ENCODE measurements around the gene RAD51D. TPM values are rescaled to one million over a fixed set of nuclear protein-coding genes. Genes with fewer than 3 reads are reported as not detected.

Gene RAD51D
- total RNA-seq, 2 experiments from 2014 or later: 28.5 to 30.8 TPM

DNA sequence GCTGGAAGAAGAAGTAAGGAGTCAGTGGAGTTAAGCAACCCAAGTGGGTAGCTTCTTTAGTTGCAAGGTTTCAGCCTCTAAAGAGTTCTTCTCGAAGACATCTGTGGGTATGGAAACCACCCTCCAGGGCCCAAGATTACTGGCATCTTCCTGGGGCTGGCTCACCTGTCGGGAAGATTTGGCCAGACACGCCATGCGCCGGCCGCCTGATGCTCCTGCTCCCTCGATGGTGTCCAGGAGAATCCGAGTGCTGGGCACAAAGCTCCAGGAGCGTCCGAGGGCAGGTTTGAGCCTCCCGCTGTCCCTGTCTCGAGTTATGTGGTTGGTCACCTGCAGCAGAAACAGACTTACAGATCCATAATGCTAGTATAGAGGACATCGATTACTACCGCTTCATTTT lies 18.6 kb downstream of the RAD51D start:
- POLR2A ChIA-PET: no interaction called here
- CTCF ChIA-PET: no interaction called here

DNA sequence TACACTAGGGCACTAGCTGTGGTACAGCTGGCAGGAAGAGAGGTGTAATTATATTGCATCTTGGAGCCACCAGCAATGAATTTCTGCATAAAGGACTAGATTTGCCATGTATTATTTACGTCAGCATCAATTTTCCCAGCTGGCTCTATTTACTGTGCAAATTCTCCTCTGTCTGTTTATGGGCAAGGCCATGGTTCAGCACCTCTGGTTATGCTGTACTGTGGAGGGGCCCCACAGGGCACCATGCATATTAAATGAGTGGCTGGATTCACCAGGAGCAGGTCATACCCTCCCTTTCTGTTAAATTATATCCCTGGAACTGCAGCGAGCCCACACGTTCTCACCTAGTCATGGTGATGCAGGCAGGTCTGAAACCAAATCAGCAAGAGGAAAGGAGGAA lies 19.8 kb downstream of the RAD51D start:
- CTCF ChIA-PET: no interaction called here
- POLR2A ChIA-PET: no interaction called here

DNA sequence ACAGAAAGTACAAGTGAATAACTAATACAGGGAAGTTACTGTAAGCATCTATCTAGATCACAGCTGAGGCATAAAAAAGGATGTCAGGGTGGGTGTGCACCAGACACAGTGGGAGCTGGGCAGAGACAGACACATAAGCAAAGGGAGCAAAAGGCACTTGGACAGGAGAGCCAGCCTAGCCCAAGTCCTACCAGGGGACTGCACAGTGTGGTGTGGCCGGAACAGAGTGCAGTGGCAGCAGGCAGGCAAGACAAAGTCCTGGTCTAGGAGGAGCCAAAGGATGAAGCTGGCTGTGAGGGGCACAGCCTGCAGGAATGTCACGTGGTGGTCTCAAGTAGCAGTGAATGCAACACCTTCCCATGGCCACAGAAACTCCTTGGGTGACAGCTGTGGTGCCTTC lies 21.9 kb downstream of the RAD51D start:
- POLR2A ChIA-PET: interaction anchor here (0.6 kb wide), 1 partner anchor 485 kb away, joined by 10 read pairs; no protein-coding TSS in a partner anchor
- CTCF ChIA-PET: no interaction called here

DNA sequence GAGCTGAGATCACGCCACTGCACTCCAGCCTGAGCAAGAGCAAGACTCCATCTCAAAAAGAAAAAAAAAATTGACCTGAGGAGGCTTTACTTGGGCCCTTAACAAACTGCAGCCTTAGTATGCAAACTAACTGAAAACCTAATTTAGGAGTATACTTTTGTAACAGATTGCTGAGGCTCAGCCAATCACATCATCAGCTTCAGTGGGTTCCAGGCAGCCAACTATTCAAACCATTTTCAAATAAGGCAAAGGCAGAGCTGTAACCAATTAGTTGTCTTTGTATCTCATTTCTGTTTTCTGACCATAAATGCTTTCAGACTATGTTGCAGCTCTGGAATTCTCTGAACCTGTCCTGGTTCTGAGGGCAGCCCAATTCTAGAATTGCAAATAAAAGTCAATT lies 23.9 kb downstream of the RAD51D start:
- POLR2A ChIA-PET: no interaction called here

DNA sequence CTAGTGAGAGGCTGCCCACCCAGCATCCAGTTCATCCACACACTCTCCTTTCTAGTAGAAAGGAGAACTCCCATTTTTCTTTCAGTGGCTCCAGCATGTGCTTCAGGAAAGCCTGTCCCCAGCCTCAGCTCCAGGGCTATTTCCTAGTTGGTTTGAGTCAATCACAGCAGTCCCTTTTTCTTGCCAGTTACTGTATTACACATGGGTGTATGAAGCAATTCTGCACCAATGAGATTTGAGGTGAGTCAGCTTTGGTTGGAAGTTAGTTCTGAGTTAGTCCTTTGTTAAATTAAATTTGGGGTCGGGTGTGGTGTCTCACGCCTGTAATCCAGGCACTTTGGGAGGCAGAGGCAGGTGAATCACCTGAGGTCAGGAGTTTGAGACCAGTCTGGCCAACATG lies 24.8 kb downstream of the RAD51D start:
- POLR2A ChIA-PET: no interaction called here
- CTCF ChIA-PET: interaction anchor here (1.0 to 1.3 kb wide), 3 partner anchors 12 to 72 kb away, joined by 3 read pairs; no protein-coding TSS in a partner anchor

More for the DNA sequence above, 23.9 kb downstream of the RAD51D start:
- CTCF ChIA-PET: no interaction called here

DNA sequence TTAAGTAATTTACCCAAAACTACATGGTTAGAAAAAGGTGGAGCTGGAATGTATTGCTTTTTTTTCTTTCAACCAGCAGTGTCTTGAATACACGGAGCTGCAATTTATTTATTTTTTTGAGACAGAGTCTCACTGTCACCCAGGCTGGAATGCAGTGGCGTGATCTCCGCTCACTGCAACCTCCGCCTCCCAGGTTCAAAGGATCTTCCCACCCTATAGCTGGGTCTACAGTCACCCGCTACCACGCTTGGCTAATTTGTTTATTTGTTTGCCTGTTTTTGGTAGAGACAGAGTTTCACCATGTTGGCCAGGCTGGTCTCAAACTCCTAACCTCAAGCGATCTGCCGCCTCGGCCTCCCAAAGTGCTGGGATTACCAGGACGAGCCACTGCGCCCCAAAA lies 29.0 kb downstream of the RAD51D start:
- ChIA-PET CTCF (interaction anchor here (0.8 to 2.8 kb wide), 6 partner anchors 16 to 108 kb away, joined by 3 to 16 read pairs (median 8); no protein-coding TSS in a partner anchor), POLR2A (interaction anchor here (1.3 kb wide), 1 partner anchor 28 kb away, joined by 4 read pairs; the partner anchor contains the start of gene RFFL)

DNA sequence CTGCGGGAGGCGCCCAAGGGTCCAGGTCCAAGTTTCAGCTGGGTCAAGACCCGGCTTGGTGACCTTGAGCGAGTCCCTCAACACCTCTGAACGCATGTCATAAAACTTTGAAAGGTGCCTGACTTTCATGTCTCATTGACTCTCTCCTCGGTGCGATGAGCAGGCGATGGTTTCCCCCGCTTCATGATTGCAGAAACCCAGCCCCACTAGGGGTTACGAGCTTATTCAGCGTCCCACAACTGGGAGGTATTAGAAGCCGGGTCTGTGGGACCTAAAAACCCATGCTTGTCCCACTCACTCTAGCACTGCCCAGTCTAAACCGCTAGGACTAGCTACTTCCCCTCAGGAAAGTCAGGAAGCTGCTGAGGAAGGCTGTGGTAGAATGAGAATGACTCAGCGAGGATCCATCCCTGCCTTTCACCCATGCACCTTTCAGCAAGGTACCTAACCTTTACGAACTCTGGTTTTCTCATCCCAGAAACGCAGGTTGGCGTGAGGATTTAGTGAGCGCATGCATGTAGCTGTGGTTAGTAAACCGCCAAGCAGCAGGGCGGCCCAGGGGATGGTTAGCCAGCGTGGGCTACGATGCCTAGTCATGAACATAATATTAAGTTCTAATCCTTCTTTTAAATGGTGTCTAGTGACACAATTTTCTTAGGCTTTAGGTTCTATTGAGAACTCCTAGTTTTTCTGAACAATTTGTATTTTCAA lies 29.9 kb downstream of the RAD51D start:
- ChIA-PET POLR2A (interaction anchor here (0.5 to 1.4 kb wide), 10 partner anchors 14 to 129 kb away, joined by 3 to 15 read pairs (median 4); partner anchors contain the start of genes CCT6B, LIG3, RAD51D and RFFL), CTCF (interaction anchor here (0.6 to 2.8 kb wide), 17 partner anchors 10 to 107 kb away, joined by 3 to 16 read pairs (median 5); partner anchors contain the start of gene RAD51D)

DNA sequence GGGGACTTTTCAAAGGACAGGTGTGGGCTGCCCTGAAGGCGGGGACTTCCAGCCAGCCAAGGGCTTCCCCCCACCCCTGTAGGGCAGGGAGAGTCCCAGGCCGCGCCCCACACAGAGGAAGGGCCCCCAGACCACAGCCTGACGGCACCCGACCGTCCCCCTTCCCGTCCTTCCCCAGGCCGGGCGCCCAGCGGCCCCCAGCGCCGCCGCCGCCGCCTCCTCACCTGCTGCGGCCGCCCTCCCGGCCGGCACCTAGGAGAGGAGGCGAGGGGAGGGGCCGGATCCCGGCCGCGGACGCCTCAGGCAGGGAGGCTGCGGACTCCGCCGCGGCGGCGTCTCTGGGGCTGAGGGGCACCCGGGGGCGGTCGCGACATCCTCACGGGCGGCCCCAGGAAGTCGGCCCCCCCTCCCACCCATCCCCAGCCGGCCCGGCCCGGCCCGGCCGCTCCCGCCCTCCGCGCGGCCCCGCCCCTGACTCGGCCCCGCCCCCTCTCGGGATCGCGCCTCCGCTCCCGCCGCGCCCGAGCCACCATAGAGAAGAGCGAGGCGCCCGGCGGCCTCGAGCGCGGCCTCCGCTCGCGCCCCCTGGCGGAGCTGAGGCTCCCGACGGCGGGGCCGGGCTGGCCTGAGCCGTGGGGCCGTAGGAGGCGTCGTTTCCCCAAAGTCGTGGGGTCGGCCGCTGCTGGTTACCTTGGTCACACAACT lies 30.6 kb downstream of the RAD51D start:
- POLR2A ChIA-PET: interaction anchor here (0.7 to 1.4 kb wide), 6 partner anchors 30 to 128 kb away, joined by 3 to 11 read pairs (median 3); partner anchors contain the start of genes CCT6B, LIG3, RAD51D and ZNF830
- CTCF ChIA-PET: interaction anchor here (0.6 to 2.8 kb wide), 17 partner anchors 9 to 107 kb away, joined by 3 to 16 read pairs (median 5); partner anchors contain the start of gene RAD51D

DNA sequence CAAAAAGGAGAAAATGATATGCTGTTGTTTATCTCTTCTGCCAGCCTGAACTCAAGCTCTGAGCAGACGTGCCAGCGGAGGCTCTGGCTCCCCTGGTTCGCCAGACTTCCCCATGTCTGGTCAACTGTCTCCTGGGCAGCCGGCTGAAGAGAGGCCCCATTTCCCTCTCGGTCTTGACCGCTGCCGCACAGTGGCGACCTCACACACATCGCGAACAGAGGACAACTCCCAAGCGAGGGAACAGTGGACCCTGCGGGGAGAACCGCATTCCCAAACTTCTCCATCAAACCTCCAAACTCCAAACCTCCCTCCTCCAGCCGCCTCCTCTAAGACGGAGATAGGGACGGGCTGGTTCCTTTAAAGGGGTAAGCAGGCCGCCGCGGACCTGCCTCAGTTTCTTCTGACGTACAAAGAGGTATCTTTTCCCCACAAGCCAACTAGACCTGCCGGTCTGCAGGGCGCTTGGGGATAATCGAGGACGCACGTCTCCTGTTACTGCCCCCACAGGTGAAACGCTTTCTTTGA lies 31.2 kb downstream of the RAD51D start:
- POLR2A ChIA-PET: interaction anchor here (1.8 kb wide), 1 partner anchor 25 kb away, joined by 9 read pairs; the partner anchor contains the start of gene RFFL
- CTCF ChIA-PET: interaction anchor here (0.6 to 1.2 kb wide), 4 partner anchors 15 to 54 kb away, joined by 3 to 4 read pairs (median 3); partner anchors contain the start of gene RAD51D

DNA sequence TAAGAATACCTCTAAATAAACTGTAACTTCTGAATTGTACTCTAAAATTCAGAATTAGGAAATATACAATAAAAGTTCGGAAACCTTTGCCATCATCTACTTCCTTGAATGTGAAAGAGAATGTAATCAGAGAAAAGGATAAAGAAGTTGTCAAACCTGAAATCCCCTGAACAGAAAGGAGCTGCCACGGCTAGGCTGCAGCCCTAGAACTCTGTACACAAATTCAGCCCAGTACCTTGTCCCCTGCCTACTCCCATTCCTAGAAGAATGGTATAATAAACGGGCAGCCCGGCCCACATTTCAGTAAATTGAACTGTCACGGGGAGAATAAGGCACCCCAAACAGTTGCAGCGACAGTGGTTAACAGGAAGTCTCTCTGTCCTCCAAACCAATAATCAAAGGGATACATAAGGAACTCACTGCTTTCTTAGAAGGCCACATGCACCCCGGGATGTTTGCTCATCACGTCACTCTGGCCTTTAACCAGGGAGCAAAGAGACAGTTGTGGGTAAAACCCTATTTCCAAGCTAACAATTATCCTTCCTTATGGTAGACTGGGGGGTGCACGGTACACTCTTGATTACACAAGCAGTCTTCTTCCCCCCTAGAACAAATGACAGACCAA lies 31.8 kb downstream of the RAD51D start:
- POLR2A ChIA-PET: interaction anchor here (0.7 to 1.8 kb wide), 3 partner anchors 15 to 67 kb away, joined by 3 to 9 read pairs (median 3); partner anchors contain the start of gene RFFL

DNA sequence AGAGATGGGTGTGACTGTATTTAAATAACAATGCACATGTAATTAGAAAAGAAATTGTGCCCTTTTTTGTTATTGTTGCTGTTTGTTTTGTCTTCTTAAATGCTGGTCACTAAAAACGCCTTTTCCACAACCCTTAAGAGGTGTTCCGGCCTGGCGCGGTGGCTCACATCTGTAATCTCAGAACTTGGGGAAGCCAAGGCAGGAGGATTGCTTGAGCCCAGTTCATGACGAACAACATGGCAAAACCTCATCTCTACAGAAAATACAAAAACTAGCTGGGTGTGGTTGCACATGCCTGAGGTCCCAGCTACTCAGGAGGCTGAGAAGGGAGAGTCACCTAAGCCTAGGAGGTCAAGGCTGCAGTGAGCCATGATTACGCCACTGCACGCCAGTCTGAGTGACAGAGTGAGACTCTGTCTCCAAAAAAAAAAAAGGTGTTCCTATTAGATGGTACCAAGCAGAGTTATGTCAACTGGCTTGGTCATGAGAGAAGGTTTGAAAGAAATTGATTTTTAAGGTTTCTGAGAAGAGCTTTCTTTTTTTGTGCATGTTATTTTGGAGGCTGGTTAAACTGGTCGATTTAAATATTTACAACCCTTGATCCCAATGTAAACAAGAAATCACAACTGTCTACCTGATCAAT lies 32.6 kb downstream of the RAD51D start:
- POLR2A ChIA-PET: interaction anchor here (0.7 to 1.8 kb wide), 4 partner anchors 14 to 66 kb away, joined by 3 to 9 read pairs (median 4); partner anchors contain the start of gene RFFL
- CTCF ChIA-PET: interaction anchor here (1.2 kb wide), 2 partner anchors 40 to 88 kb away, joined by 4 read pairs; no protein-coding TSS in a partner anchor

More for the DNA sequence above, 31.8 kb downstream of the RAD51D start:
- CTCF ChIA-PET: interaction anchor here (0.6 to 1.2 kb wide), 4 partner anchors 14 to 53 kb away, joined by 3 to 4 read pairs (median 3); partner anchors contain the start of gene RAD51D

DNA sequence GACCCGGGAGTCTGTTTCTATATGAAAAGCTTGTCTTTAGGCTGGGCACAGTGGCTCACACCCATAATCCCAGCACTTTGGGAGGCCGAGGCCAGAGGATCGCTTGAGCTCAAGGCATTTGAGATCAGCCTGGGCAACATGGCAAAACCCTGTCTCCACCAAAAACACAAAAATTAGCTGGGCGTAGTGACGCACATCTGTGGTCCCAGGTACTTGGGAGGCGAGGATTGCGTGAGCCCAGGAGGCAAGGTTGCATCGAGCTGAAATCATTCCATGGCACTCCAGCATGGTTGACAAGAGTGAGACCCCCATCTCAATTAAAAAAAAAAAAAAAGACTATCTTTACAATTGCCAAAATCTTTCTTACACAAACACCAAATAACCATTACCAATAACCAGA lies 33.5 kb downstream of the RAD51D start:
- ChIA-PET POLR2A (interaction anchor here (0.7 kb wide), 1 partner anchor 63 kb away, joined by 4 read pairs; no protein-coding TSS in a partner anchor), CTCF (interaction anchor here (1.2 to 1.4 kb wide), 2 partner anchors 22 to 87 kb away, joined by 3 to 4 read pairs; partner anchors contain the start of gene RFFL)

DNA sequence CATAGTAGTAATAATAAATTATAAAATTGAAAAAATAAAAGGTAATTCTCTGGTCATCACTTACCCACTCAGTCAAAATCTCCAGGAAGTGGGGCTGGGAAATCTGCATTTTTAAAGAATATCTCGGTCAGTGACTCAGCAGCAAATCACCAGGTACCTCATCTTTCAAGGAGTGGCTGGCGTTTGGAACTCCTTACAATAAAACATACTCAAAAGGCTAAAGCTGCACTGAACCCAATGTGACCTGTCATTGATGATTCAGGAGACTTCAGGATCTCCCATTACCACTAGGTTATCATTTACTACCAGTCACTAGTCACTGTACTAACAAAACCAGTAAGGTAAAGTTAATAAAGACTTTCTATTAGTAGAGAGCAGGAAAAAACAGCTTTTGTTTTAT lies 34.7 kb downstream of the RAD51D start:
- POLR2A ChIA-PET: interaction anchor here (0.8 kb wide), 1 partner anchor 22 kb away, joined by 5 read pairs; no protein-coding TSS in a partner anchor
- CTCF ChIA-PET: interaction anchor here (1.0 to 1.4 kb wide), 2 partner anchors 21 to 38 kb away, joined by 3 read pairs; partner anchors contain the start of gene RFFL

DNA sequence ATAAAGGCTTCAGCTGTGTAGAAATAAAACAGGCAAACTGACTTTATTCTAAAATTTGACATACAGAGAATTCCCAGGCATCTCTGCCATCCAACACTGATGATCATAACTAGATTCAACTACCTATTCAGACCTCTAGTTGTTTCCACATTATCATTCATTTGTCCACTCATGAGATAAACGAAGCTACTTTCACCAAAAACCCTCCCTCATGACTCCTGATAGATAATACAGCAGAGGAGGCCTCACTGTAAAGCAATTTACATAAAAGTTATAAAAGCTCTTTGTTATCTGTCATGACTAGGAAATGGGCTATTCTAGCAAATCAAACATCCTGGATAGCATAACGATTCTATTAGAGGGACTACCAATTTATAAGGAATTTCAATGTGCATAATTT lies 36.6 kb downstream of the RAD51D start:
- ChIA-PET POLR2A (interaction anchor here (0.9 to 1.0 kb wide), 2 partner anchors 19 to 61 kb away, joined by 5 to 9 read pairs; partner anchors contain the start of gene RFFL), CTCF (interaction anchor here (1.0 to 1.7 kb wide), 3 partner anchors 10 to 84 kb away, joined by 3 to 5 read pairs (median 4); partner anchors contain the start of gene RFFL)

DNA sequence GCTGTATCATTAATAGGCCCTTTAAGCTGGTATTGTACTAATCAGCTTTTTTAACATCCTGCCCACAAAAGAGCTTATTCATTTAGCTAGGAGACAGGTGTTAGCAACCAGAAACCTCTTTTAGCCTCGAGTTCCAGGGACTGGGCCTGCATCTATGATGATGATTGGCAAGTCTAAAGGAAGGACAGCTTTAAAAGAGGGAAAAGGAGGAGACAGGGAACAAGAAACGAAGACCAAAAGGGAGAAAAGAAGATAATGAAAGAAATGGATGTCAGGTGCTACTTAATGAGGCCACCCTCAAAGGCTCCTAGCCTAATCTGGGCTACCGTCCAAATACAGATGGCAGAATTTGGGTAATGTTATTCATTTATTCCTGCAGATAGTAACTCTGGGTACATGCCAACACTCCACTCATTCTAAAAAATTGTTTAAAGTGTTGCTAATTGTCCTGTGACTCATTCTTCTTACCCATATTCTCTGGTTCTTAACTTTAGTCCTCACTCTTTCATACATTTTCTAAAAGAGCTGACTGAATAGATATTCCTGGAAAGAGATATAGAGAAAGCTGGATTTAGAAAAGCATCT lies 37.5 kb downstream of the RAD51D start:
- CTCF ChIA-PET: interaction anchor here (0.6 to 1.7 kb wide), 4 partner anchors 9 to 83 kb away, joined by 3 to 5 read pairs (median 4); partner anchors contain the start of gene RFFL
- POLR2A ChIA-PET: interaction anchor here (0.9 to 1.0 kb wide), 2 partner anchors 18 to 60 kb away, joined by 5 to 9 read pairs; partner anchors contain the start of gene RFFL

DNA sequence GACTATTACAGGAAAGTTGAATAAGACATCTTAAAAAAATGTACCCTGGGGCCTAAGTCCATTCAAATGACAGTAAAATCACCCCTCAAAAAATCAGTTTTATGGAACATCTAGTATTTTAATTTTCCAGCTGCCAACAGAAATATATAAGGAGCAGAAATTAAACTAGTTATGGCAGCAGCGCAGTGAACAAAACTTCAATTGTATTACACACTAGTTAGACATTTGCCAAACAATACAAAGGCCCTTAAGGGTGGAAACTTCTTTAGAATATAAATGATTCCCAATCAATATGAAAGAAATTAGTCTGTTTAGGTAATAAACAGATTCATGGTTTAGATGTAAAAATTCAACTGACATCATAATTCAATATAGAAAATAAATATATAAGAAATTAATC lies 38.0 kb downstream of the RAD51D start:
- CTCF ChIA-PET: interaction anchor here (0.6 to 1.7 kb wide), 2 partner anchors 8 to 18 kb away, joined by 3 to 5 read pairs; partner anchors contain the start of gene RFFL

DNA sequence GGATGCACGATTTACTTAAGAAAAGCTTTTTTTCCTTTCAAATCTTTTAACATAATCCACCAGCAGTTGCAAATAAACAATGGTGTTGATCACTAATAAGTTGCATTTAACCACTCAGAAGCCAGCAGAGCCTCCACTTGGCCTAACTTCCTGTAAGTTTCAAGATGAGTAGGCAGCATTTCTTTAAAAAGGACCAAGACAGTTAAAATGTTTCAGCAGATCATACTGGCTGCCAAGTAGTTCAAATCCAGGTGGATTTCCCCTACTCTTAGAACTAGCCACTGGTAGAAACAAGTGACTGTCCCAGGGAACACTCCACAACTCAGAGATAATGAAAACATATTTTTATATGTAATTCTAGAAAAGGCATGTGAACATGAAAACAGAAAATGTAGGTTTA lies 39.1 kb downstream of the RAD51D start:
- POLR2A ChIA-PET: interaction anchor here (0.8 to 1.3 kb wide), 2 partner anchors 11 to 34 kb away, joined by 3 to 5 read pairs; no protein-coding TSS in a partner anchor
- CTCF ChIA-PET: no interaction called here

More for the DNA sequence above, 38.0 kb downstream of the RAD51D start:
- POLR2A ChIA-PET: no interaction called here

All from activated CD8-positive, alpha-beta memory T cell treated with anti-CD3 and anti-CD28 coated beads for 36 hours (primary cell).